ENCODE data around the gene BCAS1.

- TF ChIP-seq CTCF (IDR thresholded peaks at IDR 0.05) (no peak), POLR2A (IDR thresholded peaks at IDR 0.05) (no peak)
These were observed 85.3 kb downstream of the BCAS1 start for GRCh38 chr20:53985150-53985518.

All from body of pancreas (tissue), 4 donors.